Type B pancreatic cell (in vitro differentiated cells): ENCODE measurements around the gene CTBP2. TPM values are rescaled to one million over a fixed set of nuclear protein-coding genes. Genes with fewer than 3 reads are reported as not detected.

Experiments
- DNase-seq: peaks from one replicate; pipeline ENCODE4 v3.0.0; 2021; ENCODE audit warnings: mixed read lengths; ENCODE audit not compliant: unreplicated experiment; ENCODE audit errors: extremely low spot score
- H3K27ac Mint-ChIP-seq: 2 replicates; pipeline ENCODE4 v1.8.0; 2021; ENCODE audit warnings: mild to moderate bottlenecking, mixed read lengths
- H3K27me3 Mint-ChIP-seq: 2 replicates; pipeline ENCODE4 v1.8.0; 2021; ENCODE audit warnings: mixed read lengths
- H3K36me3 Mint-ChIP-seq: 2 replicates; pipeline ENCODE4 v1.8.0; 2021; ENCODE audit warnings: mixed read lengths
- H3K4me1 Mint-ChIP-seq: one replicate; pipeline ENCODE4 v1.8.0; 2021; ENCODE audit warnings: mixed read lengths; ENCODE audit not compliant: unreplicated experiment
- H3K4me3 Mint-ChIP-seq: 2 replicates; pipeline ENCODE4 v1.8.0; 2021; ENCODE audit warnings: mild to moderate bottlenecking, mixed read lengths
- H3K9me3 Mint-ChIP-seq: 2 replicates; pipeline ENCODE4 v1.8.0; 2021; ENCODE audit warnings: mixed read lengths
- total RNA-seq: library from RNA; stranded (reverse); gene quantifications from 2 replicates; pipeline ENCODE4 v1.2.1, GENCODE V29; 2021; ENCODE audit warnings: low replicate concordance
- TF ChIP-seq, protein P1 (sequence below): fragments of 200-600 bp; sonication (generic); conservative IDR thresholded peaks from 2 replicates; pipeline ENCODE4 v1.5.0; 2021; ENCODE audit warnings: antibody characterized with exemption, mild to moderate bottlenecking

CTBP2 gene
- total RNA-seq, 1 donor from 2014 or later = 113 TPM

DNA sequence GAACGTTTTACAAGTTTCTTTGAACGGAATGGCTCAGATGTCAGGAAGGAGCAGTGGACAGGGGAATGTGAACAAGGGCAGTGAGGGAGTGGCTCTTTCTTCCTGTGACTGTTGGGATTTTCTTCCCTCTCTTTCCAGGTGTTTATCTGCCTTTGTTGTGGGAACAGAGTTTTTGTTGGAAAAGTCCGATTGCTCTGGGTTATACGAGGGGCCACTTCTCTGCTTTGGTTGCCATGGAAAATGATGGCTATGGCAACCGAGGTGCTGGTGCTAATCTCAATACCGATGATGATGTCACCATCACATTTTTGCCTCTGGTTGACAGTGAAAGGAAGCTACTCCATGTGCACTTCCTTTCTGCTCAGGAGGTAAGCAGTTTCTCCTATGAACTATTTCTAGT is 177.0 kb downstream of the CTBP2 start:
- TF ChIP-seq, protein P1, sequence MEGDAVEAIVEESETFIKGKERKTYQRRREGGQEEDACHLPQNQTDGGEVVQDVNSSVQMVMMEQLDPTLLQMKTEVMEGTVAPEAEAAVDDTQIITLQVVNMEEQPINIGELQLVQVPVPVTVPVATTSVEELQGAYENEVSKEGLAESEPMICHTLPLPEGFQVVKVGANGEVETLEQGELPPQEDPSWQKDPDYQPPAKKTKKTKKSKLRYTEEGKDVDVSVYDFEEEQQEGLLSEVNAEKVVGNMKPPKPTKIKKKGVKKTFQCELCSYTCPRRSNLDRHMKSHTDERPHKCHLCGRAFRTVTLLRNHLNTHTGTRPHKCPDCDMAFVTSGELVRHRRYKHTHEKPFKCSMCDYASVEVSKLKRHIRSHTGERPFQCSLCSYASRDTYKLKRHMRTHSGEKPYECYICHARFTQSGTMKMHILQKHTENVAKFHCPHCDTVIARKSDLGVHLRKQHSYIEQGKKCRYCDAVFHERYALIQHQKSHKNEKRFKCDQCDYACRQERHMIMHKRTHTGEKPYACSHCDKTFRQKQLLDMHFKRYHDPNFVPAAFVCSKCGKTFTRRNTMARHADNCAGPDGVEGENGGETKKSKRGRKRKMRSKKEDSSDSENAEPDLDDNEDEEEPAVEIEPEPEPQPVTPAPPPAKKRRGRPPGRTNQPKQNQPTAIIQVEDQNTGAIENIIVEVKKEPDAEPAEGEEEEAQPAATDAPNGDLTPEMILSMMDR = no peak
- DNase-seq = no peak
- Mint-ChIP-seq H3K27me3 (no peaks in the 10 kb centered on the region), H3K9me3 (no peaks in the 10 kb centered on the region), H3K4me3 (no peak overlapping the region), H3K4me1 (peaks cover 12% of the 10 kb centered on the region), H3K36me3 (peaks cover 32% of the 10 kb centered on the region), H3K27ac (peak overlapping the region; percentile 26)

DNA sequence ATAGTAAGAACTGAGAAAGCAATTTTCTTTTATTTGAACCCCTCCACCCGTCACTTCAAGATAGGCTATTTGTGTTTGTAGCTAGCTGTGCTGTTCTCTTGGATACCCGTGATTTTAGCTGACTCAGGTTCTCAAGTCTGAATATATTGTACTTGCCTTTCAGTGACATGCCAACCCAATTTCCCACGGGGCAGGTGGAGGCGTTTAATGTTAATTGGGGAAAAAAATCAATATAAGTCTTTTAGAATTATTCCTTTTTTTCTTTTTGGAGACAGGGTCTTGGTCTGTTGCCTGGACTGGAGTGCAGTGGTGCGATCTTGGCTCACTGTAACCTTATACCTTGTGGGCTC is 182.0 kb downstream of the CTBP2 start:
- H3K9me3 Mint-ChIP-seq = no peaks in the 10 kb centered on the region
- no peak for DNase-seq
- H3K4me3 Mint-ChIP-seq = no peak overlapping the region
- TF ChIP-seq, protein P1 = no peak
- H3K4me1 Mint-ChIP-seq = peaks cover 17% of the 10 kb centered on the region
- peaks cover 37% of the 10 kb centered on the region for H3K36me3 Mint-ChIP-seq
- H3K27ac Mint-ChIP-seq = no peak overlapping the region
- no peaks in the 10 kb centered on the region for H3K27me3 Mint-ChIP-seq

DNA sequence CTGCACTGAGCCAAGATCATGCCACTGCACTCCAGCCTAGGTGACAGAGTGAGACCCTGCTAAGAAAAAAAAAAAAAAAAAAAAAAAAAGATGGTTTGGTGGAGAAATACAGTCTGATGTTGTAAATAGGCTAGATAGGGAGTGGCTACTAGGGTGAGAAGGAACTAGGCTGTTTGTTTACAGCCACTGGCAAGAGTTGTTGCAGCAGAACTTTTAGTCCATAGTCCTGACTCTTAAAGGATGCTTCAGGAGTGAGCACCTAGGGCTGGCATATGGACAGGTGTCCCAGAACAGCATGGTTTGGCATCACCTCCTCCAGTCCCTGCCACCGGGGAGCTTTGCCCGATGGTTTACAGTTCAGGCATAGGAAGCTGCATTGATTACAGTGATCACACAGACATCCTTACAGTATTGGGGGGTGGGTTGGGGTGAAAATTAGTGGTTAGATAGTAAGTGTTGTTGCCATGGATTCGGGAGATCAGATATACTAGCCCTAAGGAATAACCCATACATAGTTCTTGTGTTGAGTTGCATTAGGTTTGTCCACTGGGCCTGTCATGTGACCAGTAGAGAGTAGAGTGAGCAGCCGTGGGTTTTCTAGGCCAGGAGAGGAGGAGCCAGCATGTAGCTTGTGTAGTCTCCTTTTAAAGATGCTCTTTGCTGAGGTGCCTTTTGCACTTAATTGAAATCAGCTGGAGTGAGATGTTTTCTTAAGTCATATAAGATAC is 182.6 kb downstream of the CTBP2 start:
- H3K36me3 Mint-ChIP-seq = peaks cover 33% of the 10 kb centered on the region
- TF ChIP-seq, protein P1 = no peak
- peak overlapping the region; percentile 4 for H3K27ac Mint-ChIP-seq

GRCh38 chr10:124977161-124977560 is 183.2 kb downstream of the CTBP2 start:
- H3K4me1 Mint-ChIP-seq = peaks cover 13% of the 10 kb centered on the region
- no peak overlapping the region for H3K27ac Mint-ChIP-seq

More for the DNA sequence above, 182.6 kb downstream of the CTBP2 start:
- Mint-ChIP-seq H3K4me3 (no peak overlapping the region), H3K4me1 (peaks cover 13% of the 10 kb centered on the region), H3K27me3 (no peaks in the 10 kb centered on the region), H3K9me3 (no peaks in the 10 kb centered on the region)
- no peak for DNase-seq

DNA sequence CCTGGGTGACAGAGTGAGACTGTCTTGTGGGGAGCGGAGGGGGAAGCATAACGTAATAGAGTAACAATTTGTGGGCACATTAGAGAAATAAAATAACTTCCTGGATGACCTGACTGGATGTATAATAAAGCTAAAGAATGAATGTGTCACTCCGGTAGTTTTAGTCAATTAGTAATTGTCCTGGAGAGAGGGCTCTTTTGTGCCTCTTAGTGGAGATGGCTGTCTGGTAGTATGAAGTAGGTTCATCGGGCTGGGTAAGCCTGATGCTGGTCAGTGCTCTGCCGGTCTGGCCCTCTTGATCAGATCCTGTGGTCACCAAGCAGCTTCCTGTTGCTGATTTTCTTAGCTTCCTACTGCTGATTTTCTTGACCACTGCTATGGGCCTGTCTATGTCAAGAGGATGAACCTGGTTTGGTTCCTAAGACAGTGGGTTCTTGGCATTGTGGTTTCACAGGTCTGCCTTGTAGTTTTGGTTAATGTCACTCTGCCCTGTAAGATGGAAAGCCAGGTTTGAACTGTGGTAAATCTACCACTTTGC is 184.3 kb downstream of the CTBP2 start:
- DNase-seq = no peak
- peaks cover 27% of the 10 kb centered on the region for H3K36me3 Mint-ChIP-seq
- H3K27me3 Mint-ChIP-seq = no peaks in the 10 kb centered on the region
- no peaks in the 10 kb centered on the region for H3K9me3 Mint-ChIP-seq
- TF ChIP-seq, protein P1 = no peak
- peak overlapping the region; percentile 54 for H3K27ac Mint-ChIP-seq
- peaks cover 13% of the 10 kb centered on the region for H3K4me1 Mint-ChIP-seq
- no peak overlapping the region for H3K4me3 Mint-ChIP-seq

More at GRCh38 chr10:124977161-124977560, 183.2 kb downstream of the CTBP2 start:
- Mint-ChIP-seq H3K4me3 (no peak overlapping the region), H3K27me3 (no peaks in the 10 kb centered on the region), H3K36me3 (peaks cover 31% of the 10 kb centered on the region), H3K9me3 (no peaks in the 10 kb centered on the region)
- TF ChIP-seq, protein P1 = no peak
- DNase-seq = no peak
